Bronchial smooth muscle cell (primary cell): ENCODE results near the gene WNT5B. TPM values are rescaled to one million over a fixed set of nuclear protein-coding genes. Genes with fewer than 3 reads are reported as not detected.

Experiments used
- total RNA-seq: library from RNA; depleted of rRNA; stranded (reverse); fragments of >200 nt; gene quantifications from 2 replicates; pipeline ENCODE4 v1.2.1, GENCODE V29; 2014

Gene WNT5B
- 28.5 and 34.2 TPM in 2 replicates for total RNA-seq

DNA sequence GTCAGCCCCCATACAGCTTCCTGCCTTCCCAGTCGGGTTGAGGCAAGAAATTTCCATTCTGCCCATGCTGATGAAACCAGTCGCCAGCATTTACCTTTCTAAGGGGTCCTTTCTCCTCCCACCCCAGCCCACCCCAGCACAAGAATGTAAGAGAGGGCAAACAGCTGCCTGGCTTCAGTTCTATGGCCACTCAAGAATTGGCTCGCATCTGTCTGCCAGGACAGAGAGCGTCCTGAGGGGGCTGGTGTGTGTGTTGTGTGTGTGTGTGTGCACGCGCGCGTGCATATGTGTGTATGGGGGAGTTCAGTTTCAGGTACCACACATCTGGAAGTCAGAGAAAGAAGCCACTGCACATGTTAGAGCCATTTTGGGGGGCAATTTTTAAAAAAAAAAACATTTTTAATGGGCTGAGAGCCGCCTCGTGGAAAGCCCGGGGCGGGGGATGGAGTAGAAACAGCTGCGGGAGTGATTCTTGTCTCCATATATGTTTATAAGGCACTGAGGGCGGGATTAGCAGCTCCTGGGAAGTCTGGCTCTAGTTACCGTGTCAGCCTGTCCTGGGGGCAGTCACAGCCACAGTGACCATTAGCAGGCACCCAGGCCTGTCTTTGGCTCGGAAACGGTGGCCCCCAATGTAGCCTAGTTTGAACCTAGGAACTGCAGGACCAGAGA is at the start of gene WNT5B:
TSS of gene WNT5B (plus strand) at position 566 of the 672 bp plus-strand sequence. CDS start 2,124 bp downstream, outside the sequence.

DNA sequence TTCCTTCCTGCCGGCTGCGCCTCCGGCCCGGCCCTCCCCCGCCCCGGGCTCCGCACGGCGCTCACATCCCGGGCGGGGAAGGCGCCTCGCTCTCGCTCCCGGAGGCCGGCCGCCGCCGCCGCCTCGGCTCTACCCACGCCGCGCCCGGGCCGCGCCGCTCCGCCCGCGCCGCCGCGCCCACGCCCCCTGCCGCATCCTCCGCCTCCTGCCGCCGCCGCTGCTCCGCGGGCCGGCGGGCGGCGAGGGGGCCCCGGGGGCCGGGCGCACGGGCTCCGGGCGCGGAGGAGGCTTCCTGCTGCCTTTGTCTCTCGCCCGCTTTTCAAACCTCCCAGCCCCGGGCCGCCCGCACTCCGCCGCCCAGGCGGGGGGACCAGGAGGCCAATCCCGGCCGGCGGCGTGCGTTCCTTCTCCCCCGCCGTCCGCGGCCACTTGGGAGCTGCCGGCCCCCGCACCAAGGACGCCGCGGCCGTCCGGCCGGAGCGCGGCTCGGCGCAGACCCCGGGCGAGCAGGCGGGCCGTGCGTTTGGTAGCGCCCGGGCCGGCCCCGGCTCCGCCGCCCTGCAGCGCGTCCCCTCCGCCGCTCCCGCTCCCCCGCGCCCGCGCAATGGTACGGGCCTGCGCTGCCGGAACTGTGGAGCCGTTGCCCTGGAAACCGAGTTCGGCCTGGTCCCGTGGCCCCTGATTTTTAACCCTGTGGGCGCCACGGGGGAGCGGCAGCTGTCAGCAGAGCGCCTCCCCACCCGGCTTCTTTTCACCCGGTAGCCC is 34.6 kb upstream of the WNT5B start, which contains the start of gene FBXL14:
TSS of gene FBXL14 (minus strand) at position 321 of the 765 bp plus-strand sequence. CDS start 515 bp downstream, outside the sequence.

DNA sequence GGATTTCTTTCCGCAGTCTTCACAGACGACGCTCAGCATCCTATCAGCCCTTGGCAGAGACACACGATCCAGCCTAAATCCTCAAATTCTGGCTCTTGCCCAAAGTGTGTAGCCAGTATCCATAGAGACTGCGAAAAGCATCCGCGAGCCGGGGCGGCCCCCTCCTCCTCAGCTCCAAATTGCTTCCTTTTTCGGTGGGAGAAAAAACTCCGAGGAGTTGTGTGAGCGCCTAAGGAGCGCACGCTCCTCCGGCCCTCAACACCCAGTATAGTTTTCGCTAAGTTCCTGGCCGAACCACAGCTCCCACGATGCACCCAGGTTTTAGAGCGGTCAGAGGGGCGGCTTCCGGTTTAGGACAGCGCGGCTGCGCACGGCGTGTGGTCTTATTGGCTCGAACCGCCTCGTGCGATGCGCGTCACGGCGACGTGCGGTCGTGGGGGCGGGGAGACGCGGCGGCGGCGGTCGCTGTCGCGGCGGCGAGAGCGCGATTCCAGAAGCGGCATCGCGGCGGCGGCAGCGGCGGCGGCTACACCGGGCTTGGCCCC is 61.6 kb downstream of the WNT5B start, which contains the start of gene ADIPOR2:
TSS of gene ADIPOR2 (plus strand) at position 493 of the 545 bp plus-strand sequence. CDS start 63,274 bp downstream, outside the sequence.

Other genes with a start within 250 kb of the WNT5B start
- gene FBXL14, start 34.6 kb upstream of the WNT5B start, total RNA-seq = 9.0 and 9.6 TPM in 2 replicates
- gene ADIPOR2, start 61.8 kb downstream of the WNT5B start, total RNA-seq = 21.6 and 28.7 TPM in 2 replicates
- gene LRTM2, start 191.3 kb downstream of the WNT5B start, total RNA-seq = not detected in 2 replicates